H9 (cell line): ENCODE results near the gene NCMAP. TPM values are rescaled to one million over a fixed set of nuclear protein-coding genes. Genes with fewer than 3 reads are reported as not detected.

ENCODE experiments used
- DNase-seq: peaks from one replicate; pipeline ENCODE4 v3.0.0-alpha.2; 2017
- H2AFZ ChIP-seq: one replicate; pipeline ENCODE4 v1.6.1; 2013; ENCODE audit warnings: mild to moderate bottlenecking, low read length, control low read depth, moderate library complexity
- H2AK5ac ChIP-seq: 2 replicates; pipeline ENCODE4 v1.6.1; 2013; ENCODE audit warnings: low read length, control low read depth, mixed read lengths; ENCODE audit not compliant: insufficient read length
- H2BK120ac ChIP-seq: one replicate; pipeline ENCODE4 v1.6.1; 2013; ENCODE audit warnings: low read depth, mild to moderate bottlenecking, low read length, control low read depth, inconsistent platforms; ENCODE audit not compliant: poor library complexity, severe bottlenecking
- H2BK12ac ChIP-seq: 2 replicates; pipeline ENCODE4 v1.6.1; 2013; ENCODE audit warnings: low read length, control low read depth, mixed read lengths, low read depth; ENCODE audit not compliant: insufficient read length
- H2BK15ac ChIP-seq: 2 replicates; pipeline ENCODE4 v1.6.1; 2013; ENCODE audit warnings: low read depth, low read length, control low read depth
- H2BK20ac ChIP-seq: one replicate; pipeline ENCODE4 v1.6.1; 2013; ENCODE audit warnings: low read depth, mild to moderate bottlenecking, low read length, control low read depth, inconsistent platforms; ENCODE audit not compliant: poor library complexity, severe bottlenecking
- H2BK5ac ChIP-seq: 2 replicates; pipeline ENCODE4 v1.6.1; 2013; ENCODE audit warnings: low read length, control low read depth, mixed read lengths; ENCODE audit not compliant: insufficient read length
- H3K14ac ChIP-seq: 2 replicates; pipeline ENCODE4 v1.6.1; 2013; ENCODE audit warnings: low read length, control low read depth; ENCODE audit not compliant: insufficient read depth
- H3K18ac ChIP-seq: 2 replicates; pipeline ENCODE4 v1.6.1; 2013; ENCODE audit warnings: low read depth, mild to moderate bottlenecking, mixed read lengths, low read length, control low read depth; ENCODE audit not compliant: insufficient read length
- H3K23ac ChIP-seq: 2 replicates; pipeline ENCODE4 v1.6.1; 2013; ENCODE audit warnings: low read length, control low read depth, mixed read lengths, low read depth; ENCODE audit not compliant: insufficient read length
- H3K23me2 ChIP-seq: 2 replicates; pipeline ENCODE4 v1.6.1; 2013; ENCODE audit warnings: low read depth, mild to moderate bottlenecking, mixed read lengths, low read length, control low read depth; ENCODE audit not compliant: insufficient read length, poor library complexity, severe bottlenecking
- H3K27ac ChIP-seq: 2 replicates; pipeline ENCODE4 v1.5.1; 2013; ENCODE audit warnings: low read length, control low read depth, mixed read lengths, low read depth; ENCODE audit not compliant: insufficient read length
- H3K27me3 ChIP-seq: 2 replicates; pipeline ENCODE4 v1.6.1; 2013; ENCODE audit warnings: low read length, control low read depth, inconsistent platforms; ENCODE audit not compliant: insufficient read depth
- H3K4ac ChIP-seq: 2 replicates; pipeline ENCODE4 v1.6.1; 2013; ENCODE audit warnings: low read depth, mild to moderate bottlenecking, control low read depth, inconsistent platforms, low read length, moderate library complexity
- H3K4me1 ChIP-seq: 2 replicates; pipeline ENCODE4 v1.6.1; 2013; ENCODE audit warnings: low read length, control low read depth, inconsistent platforms; ENCODE audit not compliant: insufficient read depth
- H3K4me2 ChIP-seq: 2 replicates; pipeline ENCODE4 v1.6.1; 2013; ENCODE audit warnings: low read length, control low read depth, mixed read lengths; ENCODE audit not compliant: insufficient read length, insufficient read depth
- H3K56ac ChIP-seq: 2 replicates; pipeline ENCODE4 v1.6.1; 2013; ENCODE audit warnings: low read depth, mild to moderate bottlenecking, mixed read lengths, low read length, control low read depth; ENCODE audit not compliant: insufficient read length
- H3K79me1 ChIP-seq: 2 replicates; pipeline ENCODE4 v1.6.1; 2013; ENCODE audit warnings: low read depth, mild to moderate bottlenecking, moderate library complexity, low read length, control low read depth, inconsistent platforms; ENCODE audit not compliant: insufficient read depth, poor library complexity, severe bottlenecking
- H3K79me2 ChIP-seq: 2 replicates; pipeline ENCODE4 v1.6.1; 2013; ENCODE audit warnings: low read length, control low read depth, inconsistent platforms; ENCODE audit not compliant: insufficient read depth
- H3K9ac ChIP-seq: 2 replicates; pipeline ENCODE4 v1.6.1; 2013; ENCODE audit warnings: low read length, control low read depth, mixed read lengths; ENCODE audit not compliant: insufficient read length; ENCODE audit errors: extremely low read depth
- H3K9me3 ChIP-seq: one replicate; pipeline ENCODE4 v1.6.1; 2013; ENCODE audit warnings: low read depth, low read length, inconsistent platforms; ENCODE audit not compliant: control insufficient read depth
- H3T11ph ChIP-seq: one replicate; pipeline ENCODE4 v1.6.1; 2013; ENCODE audit warnings: mild to moderate bottlenecking, low read length, control low read depth, inconsistent platforms
- H4K20me1 ChIP-seq: one replicate; pipeline ENCODE4 v1.6.1; 2013; ENCODE audit not compliant: control insufficient read depth, insufficient read length, insufficient read depth
- H4K5ac ChIP-seq: 2 replicates; pipeline ENCODE4 v1.6.1; 2013; ENCODE audit warnings: low read depth, mild to moderate bottlenecking, mixed read lengths, low read length, control low read depth; ENCODE audit not compliant: insufficient read length
- H4K8ac ChIP-seq: replicated peaks from 2 replicates; pipeline ENCODE4 v1.6.1; 2013; ENCODE audit warnings: low read length, control low read depth, mixed read lengths, low read depth; ENCODE audit not compliant: insufficient read length
- H4K91ac ChIP-seq: 2 replicates; pipeline ENCODE4 v1.6.1; 2013; ENCODE audit warnings: low read depth, mild to moderate bottlenecking, moderate library complexity, mixed read lengths, low read length, control low read depth; ENCODE audit not compliant: insufficient read length
- H3K27ac Mint-ChIP-seq, 3 experiments: 2 replicates in 2 of 3; 3 replicates in 1 of 3; pipeline ENCODE4 v1.8.0; 2020 to 2021; ENCODE audit warnings: mixed read lengths in 3 of 3, mild to moderate bottlenecking in 1 of 3, moderate library complexity in 1 of 3
- H3K27me3 Mint-ChIP-seq: 2 replicates; pipeline ENCODE4 v1.8.0; 2021; ENCODE audit warnings: low read depth, mild to moderate bottlenecking, moderate library complexity, mixed read lengths
- H3K36me3 Mint-ChIP-seq, 3 experiments: 2 replicates in 2 of 3; 3 replicates in 1 of 3; pipeline ENCODE4 v1.8.0; 2020 to 2021; ENCODE audit warnings: low read depth in 3 of 3, mixed read lengths in 3 of 3; ENCODE audit not compliant: insufficient read depth in 1 of 3
- H3K4me1 Mint-ChIP-seq, 2 experiments: 2 replicates each; pipeline ENCODE4 v1.8.0; 2020; ENCODE audit warnings: mixed read lengths in 2 of 2
- H3K4me3 Mint-ChIP-seq, 2 experiments: 2 replicates in 1 of 2; 3 replicates in 1 of 2; pipeline ENCODE4 v1.8.0; 2020 to 2021; ENCODE audit warnings: mild to moderate bottlenecking in 2 of 2, mixed read lengths in 2 of 2, moderate library complexity in 1 of 2
- H3K9me3 Mint-ChIP-seq, 2 experiments: 2 replicates in 1 of 2; 3 replicates in 1 of 2; pipeline ENCODE4 v1.8.0; 2020; ENCODE audit warnings: mild to moderate bottlenecking in 2 of 2, mixed read lengths in 2 of 2, moderate library complexity in 1 of 2
- CTCF ChIP-seq: fragments of 200-600 bp; sonication (generic); conservative IDR thresholded peaks from 3 replicates; pipeline ENCODE4 v1.8.0; 2021; ENCODE audit warnings: antibody characterized with exemption, mild to moderate bottlenecking
- WGBS: extraction: QIAGEN DNeasy Blood & Tissue Kit; methylation state at CpG from one replicate; pipeline ENCODE4 v1.1.7; 2013; ENCODE audit warnings: missing lambda C conversion rate, low lambda C conversion rate, mixed read lengths; ENCODE audit not compliant: insufficient read length; ENCODE audit errors: extremely low coverage; 5-methylcytosine and 5-hydroxymethylcytosine counted together
- total RNA-seq: library from RNA; stranded (reverse); gene quantifications from 2 replicates; pipeline ENCODE4 v1.2.1, GENCODE V29; 2021

NCMAP gene
- total RNA-seq, 1 experiment from 2014 or later: 0.35 TPM

GRCh38 chr1:24605534-24606295 lies 49.8 kb downstream of the NCMAP start:
- Histone ChIP-seq H3K23ac (no peak overlapping the region), H2BK5ac (no peak overlapping the region), H3T11ph (no peak overlapping the region), H2BK12ac (no peak overlapping the region), H2BK20ac (no peak overlapping the region), H2BK15ac (no peak overlapping the region), H3K56ac (no peak overlapping the region), H4K20me1 (no peaks in the 10 kb centered on the region), H3K9me3 (no peaks in the 10 kb centered on the region), H2AK5ac (no peak overlapping the region), H3K14ac (no peak overlapping the region), H3K9ac (no peak overlapping the region), H3K27ac (no peak overlapping the region), H3K4me1 (no peaks in the 10 kb centered on the region), H4K5ac (no peak overlapping the region), H4K8ac (no peak overlapping the region), H2BK120ac (no peak overlapping the region), H4K91ac (no peak overlapping the region), H3K79me1 (no peaks in the 10 kb centered on the region), H3K79me2 (no peaks in the 10 kb centered on the region), H3K27me3 (no peaks in the 10 kb centered on the region), H3K23me2 (no peaks in the 10 kb centered on the region), H3K4ac (no peak overlapping the region), H3K4me2 (no peak overlapping the region), H3K18ac (no peak overlapping the region), H2AFZ (no peak overlapping the region)
- peaks cover 5% of the 10 kb centered on the region for H3K27me3 Mint-ChIP-seq
- H3K4me3 Mint-ChIP-seq: no peak overlapping the region
- no peaks in the 10 kb centered on the region for H3K4me1 Mint-ChIP-seq
- WGBS: no CpG with 5 or more reads among the region's 19 CpGs
- no peaks in the 10 kb centered on the region for H3K36me3 Mint-ChIP-seq
- DNase-seq: no peak
- H3K9me3 Mint-ChIP-seq: no peaks in the 10 kb centered on the region
- H3K27ac Mint-ChIP-seq: no peak overlapping the region; a peak in 1 of 7 replicates
- TF ChIP-seq CTCF: no peak
